AML-193 (cell line): ENCODE data around the gene RPL36.
"Not testable (repeated sequence)": the region's sequence is repeated elsewhere in the genome, so short reads cannot be mapped to it uniquely, and the experiment has no call there.

Experiments
- DNase-seq, 2 experiments: peaks; one replicate each; lab custom pipeline; 2025; lab: John Stamatoyannopoulos, UW

Gene RPL36

DNA sequence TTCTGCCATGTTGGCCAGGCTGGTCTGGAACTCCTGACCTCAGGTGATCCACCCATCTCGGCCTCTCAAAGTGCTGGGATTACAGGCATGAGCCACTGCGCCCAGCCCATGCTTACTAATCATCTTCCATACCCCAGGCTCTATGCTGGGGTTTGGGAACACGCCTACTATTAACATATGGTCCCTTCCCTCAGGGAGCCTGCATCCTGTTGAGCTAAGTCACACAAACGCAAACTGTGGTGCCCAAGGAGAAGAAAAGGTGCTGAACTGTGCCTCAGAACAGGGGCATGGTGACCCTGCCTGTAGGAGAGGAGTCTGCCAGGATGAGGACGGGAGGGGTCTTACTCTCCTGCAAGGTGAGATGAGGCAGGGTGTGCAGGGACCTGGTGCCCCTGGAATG is 15.4 kb upstream of the RPL36 start:
- no peak for DNase-seq

- DNase-seq, result no peak
These were observed 13.9 kb upstream of the RPL36 start for GRCh38 chr19:5676105-5676771.

DNA sequence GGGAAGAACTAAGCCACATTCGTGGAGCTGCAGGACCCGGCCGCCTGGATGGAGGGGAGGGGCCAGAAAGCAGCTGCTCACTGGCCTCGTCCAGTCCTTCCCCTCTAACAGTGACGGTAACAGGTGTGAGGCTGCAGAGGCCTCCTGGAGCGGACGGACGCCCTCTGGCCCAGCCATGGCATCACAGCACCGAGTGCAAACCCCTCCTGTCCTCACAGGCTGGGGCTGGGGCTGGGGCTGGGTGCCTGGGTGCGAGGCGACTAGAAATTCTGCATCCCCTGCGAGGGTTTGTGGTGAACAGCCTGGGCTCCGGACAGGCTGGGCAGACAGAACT is 13.4 kb upstream of the RPL36 start:
- no peak for DNase-seq

- DNase-seq, result no peak
These were observed 13.0 kb upstream of the RPL36 start for GRCh38 chr19:5677136-5677535.

GRCh38 chr19:5677580-5677979 is 12.5 kb upstream of the RPL36 start:
- DNase-seq, result no peak

DNA sequence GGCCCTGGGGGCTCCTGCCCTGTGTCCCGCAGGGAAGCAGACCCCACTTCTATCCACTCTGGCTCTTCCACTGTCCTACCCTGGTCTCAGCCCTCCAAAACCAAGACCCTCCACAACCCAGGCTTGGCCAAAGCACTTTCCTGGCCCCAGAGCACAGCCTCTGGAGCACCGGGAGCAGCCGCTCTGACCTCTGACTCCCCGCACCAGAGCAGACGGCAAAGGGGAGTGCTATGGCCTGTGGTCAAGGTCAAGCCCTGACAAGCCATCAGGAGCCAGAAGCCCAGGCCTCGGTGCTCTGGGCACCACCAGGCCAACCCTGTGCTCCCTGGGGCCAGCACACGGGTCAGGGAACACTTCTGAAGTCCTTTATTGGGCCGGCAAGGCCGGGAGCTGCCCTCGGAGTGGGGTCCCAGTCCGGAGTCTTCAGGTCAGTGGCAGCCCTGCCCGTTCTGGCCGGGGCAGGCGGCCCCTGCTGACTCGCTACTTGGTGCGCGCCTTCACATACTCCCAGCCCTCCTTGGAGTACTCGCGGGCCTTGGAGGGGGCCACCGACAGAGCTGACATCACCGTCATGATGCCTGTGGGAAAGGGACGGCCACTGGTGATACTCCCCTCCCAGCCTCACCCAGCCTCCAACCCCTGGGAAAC is 11.9 kb upstream of the RPL36 start:
- no peak for DNase-seq

- DNase-seq, result no peak
These were observed 10.6 kb upstream of the RPL36 start for GRCh38 chr19:5679289-5680083.

DNA sequence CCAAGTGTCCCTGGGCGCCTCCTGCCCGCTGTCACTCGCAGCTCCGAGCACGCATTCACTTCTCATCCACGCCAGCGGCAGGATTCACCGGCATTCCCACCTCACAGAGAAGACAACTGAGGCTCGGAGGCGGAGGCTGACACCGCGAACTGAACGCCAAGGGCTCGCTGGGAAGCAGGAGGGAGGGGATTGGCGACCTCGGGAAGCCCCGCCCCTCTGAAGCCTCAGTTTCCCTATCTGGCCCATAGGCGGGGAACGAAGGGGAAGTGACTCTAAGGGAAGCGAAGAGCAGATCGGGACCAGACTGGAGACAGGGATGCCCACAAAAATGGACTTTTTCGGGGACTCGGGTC is 10.0 kb upstream of the RPL36 start:
- no peak for DNase-seq

DNA sequence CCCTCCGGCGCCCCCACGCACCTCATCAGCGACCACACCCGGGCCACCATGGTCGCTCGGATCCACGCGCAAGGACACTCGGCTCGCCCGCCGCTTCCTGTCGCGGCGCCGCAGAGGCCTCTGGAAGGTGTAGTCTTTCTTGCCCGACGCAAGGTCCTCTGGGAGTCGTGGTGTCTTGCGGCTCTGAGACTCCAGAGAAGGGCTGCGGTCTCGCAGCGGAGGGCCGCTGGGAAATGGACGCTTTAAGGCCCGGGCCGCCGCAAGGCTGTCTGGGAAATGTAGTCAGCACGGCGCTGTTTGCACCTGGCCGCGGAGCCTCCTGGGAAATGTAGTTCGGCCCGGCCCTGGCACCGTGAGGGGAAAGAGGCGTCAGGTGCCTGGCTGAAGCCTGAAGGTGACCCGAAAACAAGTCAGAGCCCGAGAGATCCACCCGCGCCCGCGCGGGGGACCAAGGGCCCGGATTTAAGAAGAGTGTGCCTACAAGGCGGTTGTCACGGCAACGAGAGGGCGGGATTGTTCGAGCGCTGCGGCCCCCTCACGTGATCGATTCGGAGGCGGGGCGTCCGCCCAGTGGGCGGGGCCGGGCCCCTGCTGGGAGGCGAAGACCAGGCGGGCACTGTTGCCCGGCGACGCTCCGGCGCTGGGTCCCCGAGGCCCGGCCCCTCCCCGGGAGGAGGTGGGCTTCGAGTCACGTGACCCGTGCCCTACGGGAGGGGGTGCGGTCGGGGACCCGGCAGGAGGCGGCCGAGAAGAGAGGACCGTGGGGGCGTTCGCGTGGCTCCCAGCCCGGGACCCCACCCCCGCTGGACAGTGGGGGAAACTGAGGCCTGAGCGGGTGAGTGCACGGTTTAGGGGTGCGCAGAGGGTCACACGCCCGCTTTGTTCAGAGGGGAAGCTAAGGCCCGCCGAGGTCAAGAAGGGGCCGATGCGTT is 9.4 kb upstream of the RPL36 start, which contains the start of the genes HSD11B1L and MICOS13:
Gene HSD11B1L (plus strand): TSS at position 591 of the 932 bp plus-strand sequence. CDS start 3,806 bp downstream, outside the sequence.
Gene MICOS13 (minus strand): TSS at position 80 of the 932 bp plus-strand sequence. CDS start 30 bp downstream, at position 50.
- peak; percentile 98 for DNase-seq

DNA sequence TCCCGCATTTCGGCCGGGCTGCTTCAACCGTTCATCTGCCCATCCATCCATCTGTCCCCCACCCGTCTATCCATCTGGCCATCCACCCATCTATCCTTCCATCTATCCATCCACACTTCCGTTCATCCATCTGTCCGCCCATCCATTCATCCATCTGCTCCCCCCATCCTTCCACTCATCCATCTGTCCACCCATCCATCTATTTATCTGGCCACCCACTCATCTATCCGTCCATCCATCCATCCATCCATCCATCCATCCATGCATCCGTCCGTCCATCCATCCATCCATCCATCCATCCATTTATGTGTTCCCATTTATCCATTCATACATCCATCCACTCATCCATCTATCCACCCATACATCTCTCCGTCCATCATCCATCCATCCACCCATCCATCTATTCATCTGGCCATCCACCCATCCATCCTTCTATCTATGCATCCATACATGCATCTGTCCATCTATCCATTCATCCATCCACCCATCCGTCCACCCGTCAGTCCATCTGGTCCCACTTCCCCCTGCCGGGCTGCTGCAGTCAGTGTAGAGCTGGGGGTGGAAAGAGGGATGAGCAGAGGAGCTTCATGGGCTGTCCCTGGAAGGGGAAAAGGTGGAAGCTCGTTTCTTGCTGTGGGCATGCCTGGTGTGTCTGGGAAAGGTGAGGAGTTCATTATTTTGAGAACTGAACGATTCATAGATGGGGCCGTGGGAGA is 8.5 kb upstream of the RPL36 start:
- no peak for DNase-seq

DNA sequence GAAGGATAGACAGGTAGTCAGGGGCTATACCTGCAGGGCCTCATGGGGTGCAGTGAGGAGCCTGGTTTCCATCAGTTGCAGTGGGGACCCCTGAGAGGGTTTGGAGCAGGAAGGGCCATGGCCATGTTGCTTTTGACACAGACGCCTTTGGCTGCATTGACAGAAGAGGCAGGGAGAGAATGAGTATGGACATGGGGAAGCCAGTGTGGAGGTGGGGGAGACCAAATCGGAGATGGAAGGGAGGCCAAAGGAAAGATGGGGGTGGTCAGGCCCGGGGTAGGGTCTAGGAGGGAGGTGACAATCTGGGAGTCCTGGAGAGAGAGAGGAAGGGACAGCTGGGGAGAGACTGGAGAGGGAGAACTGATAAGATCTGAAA is 8.0 kb upstream of the RPL36 start:
- no peak for DNase-seq

GRCh38 chr19:5683177-5683886 is 6.8 kb upstream of the RPL36 start:
- DNase-seq, result no peak

DNA sequence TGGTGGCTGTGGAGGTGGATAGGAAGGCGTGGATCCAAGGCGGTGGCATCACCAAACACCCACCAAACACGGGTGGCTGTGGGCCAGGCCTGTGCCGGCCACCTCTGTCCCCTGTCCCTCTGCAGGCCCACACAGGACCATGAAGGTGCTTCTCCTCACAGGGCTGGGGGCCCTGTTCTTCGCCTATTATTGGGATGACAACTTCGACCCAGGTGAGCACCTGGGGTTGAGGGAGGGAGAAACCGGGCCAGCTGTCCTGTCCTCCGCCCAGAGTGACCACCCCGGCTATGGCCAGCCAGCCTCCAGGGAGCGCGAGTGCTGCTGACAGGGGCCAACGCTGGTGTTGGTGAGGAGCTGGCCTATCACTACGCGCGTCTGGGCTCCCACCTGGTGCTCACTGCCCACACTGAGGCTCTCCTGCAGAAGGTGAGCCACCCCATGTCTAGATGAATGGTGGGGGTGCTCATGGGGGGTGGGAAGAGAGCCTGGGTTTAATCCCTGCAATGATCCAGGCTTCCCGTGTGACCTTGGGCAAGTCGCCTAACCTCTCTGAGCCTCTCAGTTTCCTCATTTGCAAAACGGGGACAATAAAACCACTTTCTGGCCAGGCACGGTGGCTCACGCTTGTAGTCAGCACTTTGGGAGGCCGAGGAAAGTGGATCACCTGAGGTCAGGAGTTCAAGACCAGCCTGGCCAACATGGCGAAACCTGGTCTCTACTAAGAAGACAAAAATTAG is 5.2 kb upstream of the RPL36 start:
- no peak for DNase-seq

DNA sequence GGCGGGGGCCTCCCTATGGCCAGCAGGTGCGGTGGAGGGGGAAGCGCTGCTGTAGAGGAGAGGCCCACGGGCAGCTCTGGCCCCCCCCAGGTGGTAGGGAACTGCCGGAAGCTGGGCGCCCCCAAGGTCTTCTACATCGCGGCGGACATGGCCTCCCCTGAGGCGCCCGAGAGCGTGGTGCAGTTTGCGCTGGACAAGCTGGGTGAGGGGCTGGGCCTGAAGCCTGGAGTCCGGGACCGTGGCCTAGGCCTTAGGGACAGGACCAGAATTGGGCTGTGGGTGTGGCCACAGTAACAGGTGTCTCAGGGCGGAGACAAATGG is 3.8 kb upstream of the RPL36 start:
- DNase-seq, result no peak

GRCh38 chr19:5686647-5687359 is 3.3 kb upstream of the RPL36 start:
- peak; percentile 88 to 93 for DNase-seq

- DNase-seq, result no peak
These were observed 2.5 kb upstream of the RPL36 start for GRCh38 chr19:5687360-5688198.

- not testable (repeated sequence) for DNase-seq
These were observed 1.7 kb upstream of the RPL36 start for GRCh38 chr19:5688262-5688881.
